Karpas-422 (cell line): Measurements from ENCODE around the gene POC1A. TPM values are rescaled to one million over a fixed set of nuclear protein-coding genes. Genes with fewer than 3 reads are reported as not detected.

Source experiments
- DNase-seq: peaks from one replicate; pipeline ENCODE4 v3.0.0-alpha.2; 2015
- H2AFZ ChIP-seq: fragments of 200-600 bp; sonication (generic); 2 replicates; pipeline ENCODE4 v1.6.1; 2014; ENCODE audit warnings: antibody characterized with exemption, low read length, mixed read lengths
- H3K27ac ChIP-seq: fragments of 200-600 bp; sonication (generic); 2 replicates; pipeline ENCODE4 v1.5.1; 2014; ENCODE audit warnings: mild to moderate bottlenecking, low read length, moderate library complexity
- H3K27me3 ChIP-seq: fragments of 200-600 bp; sonication (generic); 2 replicates; pipeline ENCODE4 v1.6.1; 2014; ENCODE audit warnings: low read length, mixed read lengths
- H3K36me3 ChIP-seq: fragments of 200-600 bp; sonication (generic); 2 replicates; pipeline ENCODE4 v1.6.1; 2014; ENCODE audit warnings: low read length, mixed read lengths; ENCODE audit not compliant: insufficient read depth
- H3K4me1 ChIP-seq: fragments of 200-600 bp; sonication (generic); 2 replicates; pipeline ENCODE4 v1.6.1; 2014; ENCODE audit warnings: mild to moderate bottlenecking, low read length, mixed read lengths
- H3K4me2 ChIP-seq: fragments of 200-600 bp; sonication (generic); 2 replicates; pipeline ENCODE4 v1.6.1; 2014; ENCODE audit warnings: low read length, low read depth, mild to moderate bottlenecking; ENCODE audit not compliant: poor library complexity, severe bottlenecking
- H3K4me3 ChIP-seq: fragments of 200-600 bp; sonication (generic); 2 replicates; pipeline ENCODE4 v1.5.1; 2014; ENCODE audit warnings: mild to moderate bottlenecking, antibody characterized with exemption, low read length, mixed read lengths
- H3K79me2 ChIP-seq: fragments of 200-600 bp; sonication (generic); 2 replicates; pipeline ENCODE4 v1.6.1; 2014; ENCODE audit warnings: mild to moderate bottlenecking, low read length, mixed read lengths
- H3K9ac ChIP-seq: fragments of 200-600 bp; sonication (generic); 2 replicates; pipeline ENCODE4 v1.6.0; 2014; ENCODE audit warnings: low read length
- H3K9me2 ChIP-seq: fragments of 200-600 bp; sonication (generic), shearing (Covaris generic); replicated peaks from 2 replicates; pipeline ENCODE4 v1.6.0; 2014; ENCODE audit warnings: mild to moderate bottlenecking, low read length, moderate library complexity; ENCODE audit not compliant: insufficient read depth
- H3K9me3 ChIP-seq: fragments of 300-700, 200-600 bp; sonication (generic); 2 replicates; pipeline ENCODE4 v1.6.1; 2014; ENCODE audit warnings: low read length, mixed read lengths
- H4K20me1 ChIP-seq: fragments of 200-600 bp; sonication (generic); 2 replicates; pipeline ENCODE4 v1.6.1; 2014; ENCODE audit warnings: mild to moderate bottlenecking, antibody characterized with exemption, low read length, low read depth; ENCODE audit not compliant: insufficient read depth
- total RNA-seq: library from RNA; depleted of rRNA; stranded (reverse); fragments of >200 nt; shearing (Covaris generic); gene quantifications from 2 replicates; pipeline ENCODE4 v1.2.3, GENCODE V29; 2014; ENCODE audit warnings: low replicate concordance

POC1A gene
- total RNA-seq, 1 experiment from 2014 or later: 12.7 TPM

GRCh38 chr3:52188556-52188955, 34.3 kb upstream of the POC1A start:
- peaks cover 6% of the 10 kb centered on the region; the same call in 1 of the 2 replicates for H3K4me1 ChIP-seq
- H3K4me2 ChIP-seq: no peak overlapping the region
- H3K4me3 ChIP-seq: no peak overlapping the region
- no peaks in the 10 kb centered on the region for H3K9me3 ChIP-seq
- no peak overlapping the region for H2AFZ ChIP-seq
- no peaks in the 10 kb centered on the region for H3K36me3 ChIP-seq
- no peaks in the 10 kb centered on the region for H3K9me2 ChIP-seq
- no peak overlapping the region for H3K27ac ChIP-seq
- H3K79me2 ChIP-seq: no peaks in the 10 kb centered on the region
- no peak for DNase-seq
- H3K27me3 ChIP-seq: no peaks in the 10 kb centered on the region
- H4K20me1 ChIP-seq: no peaks in the 10 kb centered on the region
- H3K9ac ChIP-seq: no peak overlapping the region

- H3K9me3 ChIP-seq: no peaks in the 10 kb centered on the region
- H3K27ac ChIP-seq: no peak overlapping the region
- H3K27me3 ChIP-seq: no peaks in the 10 kb centered on the region
- peaks cover 6% of the 10 kb centered on the region for H3K4me1 ChIP-seq
- no peak for DNase-seq
- no peak overlapping the region for H3K4me3 ChIP-seq
- H2AFZ ChIP-seq: no peak overlapping the region
- H3K9ac ChIP-seq: no peak overlapping the region
- H3K4me2 ChIP-seq: no peak overlapping the region
- H3K9me2 ChIP-seq: no peaks in the 10 kb centered on the region
- H3K79me2 ChIP-seq: no peaks in the 10 kb centered on the region
- no peaks in the 10 kb centered on the region for H3K36me3 ChIP-seq
- H4K20me1 ChIP-seq: no peaks in the 10 kb centered on the region
Measured at GRCh38 chr3:52186729-52187128, 32.5 kb upstream of the POC1A start.

GRCh38 chr3:52185837-52186236, 31.6 kb upstream of the POC1A start:
- no peaks in the 10 kb centered on the region for H3K9me2 ChIP-seq
- peaks cover 15% of the 10 kb centered on the region for H3K4me1 ChIP-seq
- no peak overlapping the region for H2AFZ ChIP-seq
- DNase-seq: no peak
- no peaks in the 10 kb centered on the region for H3K79me2 ChIP-seq
- H3K4me3 ChIP-seq: no peak overlapping the region
- H3K4me2 ChIP-seq: no peak overlapping the region
- H4K20me1 ChIP-seq: no peaks in the 10 kb centered on the region
- no peak overlapping the region for H3K27ac ChIP-seq
- no peak overlapping the region for H3K9ac ChIP-seq
- no peaks in the 10 kb centered on the region for H3K27me3 ChIP-seq
- H3K36me3 ChIP-seq: no peaks in the 10 kb centered on the region
- no peaks in the 10 kb centered on the region for H3K9me3 ChIP-seq

GRCh38 chr3:52185311-52185710, 31.1 kb upstream of the POC1A start:
- no peaks in the 10 kb centered on the region for H4K20me1 ChIP-seq
- H2AFZ ChIP-seq: no peak overlapping the region
- H3K9me3 ChIP-seq: no peaks in the 10 kb centered on the region
- peaks cover 20% of the 10 kb centered on the region for H3K4me1 ChIP-seq
- no peak overlapping the region for H3K4me2 ChIP-seq
- H3K79me2 ChIP-seq: no peaks in the 10 kb centered on the region
- no peaks in the 10 kb centered on the region for H3K9me2 ChIP-seq
- no peak overlapping the region for H3K27ac ChIP-seq
- no peaks in the 10 kb centered on the region for H3K27me3 ChIP-seq
- DNase-seq: no peak
- no peak overlapping the region for H3K4me3 ChIP-seq
- no peaks in the 10 kb centered on the region for H3K36me3 ChIP-seq
- no peak overlapping the region for H3K9ac ChIP-seq

GRCh38 chr3:52184690-52185089, 30.5 kb upstream of the POC1A start:
- no peaks in the 10 kb centered on the region for H3K27me3 ChIP-seq

GRCh38 chr3:52183786-52184445, 29.7 kb upstream of the POC1A start:
- H3K4me1 ChIP-seq: peaks cover 23% of the 10 kb centered on the region
- H4K20me1 ChIP-seq: no peaks in the 10 kb centered on the region
- H3K79me2 ChIP-seq: no peaks in the 10 kb centered on the region
- no peaks in the 10 kb centered on the region for H3K9me3 ChIP-seq
- H3K4me3 ChIP-seq: no peak overlapping the region
- no peaks in the 10 kb centered on the region for H3K27me3 ChIP-seq
- no peak overlapping the region for H3K27ac ChIP-seq
- no peaks in the 10 kb centered on the region for H3K36me3 ChIP-seq
- no peak overlapping the region for H3K9ac ChIP-seq
- no peak overlapping the region for H2AFZ ChIP-seq
- no peak for DNase-seq
- H3K4me2 ChIP-seq: no peak overlapping the region
- no peaks in the 10 kb centered on the region for H3K9me2 ChIP-seq

More at GRCh38 chr3:52184690-52185089, 30.5 kb upstream of the POC1A start:
- Histone ChIP-seq H3K4me2 (no peak overlapping the region), H3K4me3 (no peak overlapping the region), H3K9ac (no peak overlapping the region), H3K27ac (no peak overlapping the region), H3K79me2 (no peaks in the 10 kb centered on the region), H3K9me2 (no peaks in the 10 kb centered on the region), H3K36me3 (no peaks in the 10 kb centered on the region), H4K20me1 (no peaks in the 10 kb centered on the region), H3K4me1 (peaks cover 24% of the 10 kb centered on the region), H3K9me3 (no peaks in the 10 kb centered on the region), H2AFZ (no peak overlapping the region)
- DNase-seq: no peak

GRCh38 chr3:52182691-52183090, 28.5 kb upstream of the POC1A start:
- Histone ChIP-seq H3K4me2 (no peak overlapping the region), H3K36me3 (no peaks in the 10 kb centered on the region), H3K4me1 (peaks cover 18% of the 10 kb centered on the region), H3K9me3 (no peaks in the 10 kb centered on the region), H4K20me1 (no peaks in the 10 kb centered on the region), H3K4me3 (no peak overlapping the region), H3K27ac (no peak overlapping the region), H3K27me3 (no peaks in the 10 kb centered on the region), H3K79me2 (no peaks in the 10 kb centered on the region), H3K9me2 (no peaks in the 10 kb centered on the region), H2AFZ (no peak overlapping the region), H3K9ac (no peak overlapping the region)
- DNase-seq: no peak

GRCh38 chr3:52182196-52182595, 28.0 kb upstream of the POC1A start:
- no peaks in the 10 kb centered on the region for H3K36me3 ChIP-seq
- no peaks in the 10 kb centered on the region for H3K9me3 ChIP-seq
- H3K27me3 ChIP-seq: no peaks in the 10 kb centered on the region
- no peaks in the 10 kb centered on the region for H3K9me2 ChIP-seq
- H3K27ac ChIP-seq: no peak overlapping the region
- H4K20me1 ChIP-seq: no peaks in the 10 kb centered on the region
- DNase-seq: no peak
- peaks cover 18% of the 10 kb centered on the region for H3K4me1 ChIP-seq
- no peaks in the 10 kb centered on the region for H3K79me2 ChIP-seq
- no peak overlapping the region for H2AFZ ChIP-seq
- H3K4me2 ChIP-seq: no peak overlapping the region
- no peak overlapping the region for H3K9ac ChIP-seq
- no peak overlapping the region for H3K4me3 ChIP-seq
